Medulla oblongata (tissue), 1 donor: Measurements from ENCODE around the gene HMGN3.

ENCODE experiments used
- DNase-seq: peaks from one replicate; pipeline ENCODE4 v3.0.0-alpha.2; 2015; ENCODE audit errors: extremely low spot score

Gene HMGN3

GRCh38 chr6:79184641-79185040, 49.8 kb downstream of the HMGN3 start:
- DNase-seq: no peak

DNA sequence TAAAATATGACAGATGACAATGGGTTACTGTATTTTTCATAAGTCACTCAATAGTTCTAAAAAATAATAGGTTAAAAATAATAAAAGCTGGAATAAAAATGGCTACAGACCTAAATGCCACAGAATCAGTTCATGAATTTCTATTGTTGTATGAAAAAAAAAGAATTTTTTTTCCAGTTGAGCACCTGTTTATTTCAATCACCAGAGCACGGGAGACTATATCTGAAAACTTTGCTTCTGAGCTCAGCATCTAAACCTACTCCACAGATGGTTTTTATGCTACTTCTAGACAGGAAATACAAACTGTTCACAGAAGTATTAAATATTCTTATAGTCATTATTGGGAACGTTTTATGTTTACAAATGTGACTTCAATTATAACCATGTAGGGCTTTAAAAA, 50.4 kb downstream of the HMGN3 start:
- no peak for DNase-seq

DNA sequence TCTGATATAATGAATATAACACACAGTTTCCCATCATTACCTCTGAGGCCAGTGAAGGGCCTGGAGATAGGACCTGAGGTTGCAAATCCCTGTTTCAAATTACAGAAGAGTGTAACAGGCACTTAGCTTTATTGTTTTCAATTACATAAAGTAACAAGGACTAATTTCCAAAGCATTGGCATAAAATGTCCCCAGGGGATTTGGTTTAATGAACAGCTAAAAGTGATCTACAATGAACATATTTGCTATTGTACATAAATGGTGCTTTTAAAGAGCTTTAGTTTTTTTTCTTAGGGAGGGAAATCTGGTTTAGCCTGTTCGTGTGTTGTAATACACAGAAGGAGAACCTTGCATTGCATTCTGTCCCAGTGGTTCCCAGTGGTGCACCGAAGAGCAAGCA, 54.4 kb downstream of the HMGN3 start:
- no peak for DNase-seq

DNA sequence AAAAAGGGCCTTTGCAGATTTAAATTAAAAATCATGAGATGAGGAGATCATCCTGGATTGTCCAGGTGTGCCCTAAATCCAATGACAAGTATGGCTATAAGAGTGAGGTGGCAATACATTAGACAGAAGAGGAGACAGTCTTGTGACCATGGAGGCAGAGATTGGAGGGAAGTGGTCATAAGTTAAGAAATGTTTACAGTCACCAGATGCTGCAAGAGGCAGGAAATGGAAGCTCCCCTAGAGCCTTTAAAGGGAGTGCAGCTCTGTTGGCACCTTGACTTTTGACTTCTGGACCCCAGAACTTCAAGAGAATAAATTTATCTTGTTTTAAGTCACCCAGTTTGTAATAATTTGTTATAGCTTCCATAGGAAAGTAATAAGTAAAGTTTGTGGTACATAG, 61.1 kb downstream of the HMGN3 start:
- no peak for DNase-seq

DNA sequence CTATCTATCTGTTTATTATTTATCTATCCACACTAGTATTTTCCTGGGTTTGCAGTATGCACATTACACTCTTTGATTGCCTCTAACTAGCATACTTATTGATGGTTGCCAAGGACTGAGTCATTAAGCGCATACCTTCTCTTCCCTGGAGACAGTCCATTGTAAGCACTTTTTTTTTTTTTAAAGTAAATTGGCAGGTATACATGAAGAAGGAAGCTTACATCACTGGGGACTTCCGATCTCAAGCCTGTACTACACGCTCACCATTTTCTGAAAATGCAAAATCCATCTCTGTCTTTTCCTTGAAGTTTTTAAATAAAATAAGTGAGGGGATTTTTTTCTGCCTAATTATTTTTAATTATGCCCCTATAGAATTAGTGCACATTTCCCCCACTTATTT, 63.5 kb downstream of the HMGN3 start:
- no peak for DNase-seq

GRCh38 chr6:79170431-79170830, 64.1 kb downstream of the HMGN3 start:
- DNase-seq: no peak

DNA sequence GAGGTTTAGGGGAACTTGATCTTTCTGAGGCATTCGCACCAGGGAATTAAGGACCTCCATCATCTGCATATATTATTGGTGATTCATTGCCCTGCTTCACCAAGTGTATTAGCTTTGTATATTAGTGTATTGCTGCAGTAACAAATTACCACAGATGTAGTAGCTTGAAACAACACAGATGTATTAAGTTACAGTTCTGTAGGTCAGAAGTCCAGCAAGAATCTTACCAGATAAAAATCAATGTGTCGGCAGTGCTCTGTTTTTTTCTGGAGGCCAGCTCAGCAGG, 65.8 kb downstream of the HMGN3 start:
- no peak for DNase-seq

DNA sequence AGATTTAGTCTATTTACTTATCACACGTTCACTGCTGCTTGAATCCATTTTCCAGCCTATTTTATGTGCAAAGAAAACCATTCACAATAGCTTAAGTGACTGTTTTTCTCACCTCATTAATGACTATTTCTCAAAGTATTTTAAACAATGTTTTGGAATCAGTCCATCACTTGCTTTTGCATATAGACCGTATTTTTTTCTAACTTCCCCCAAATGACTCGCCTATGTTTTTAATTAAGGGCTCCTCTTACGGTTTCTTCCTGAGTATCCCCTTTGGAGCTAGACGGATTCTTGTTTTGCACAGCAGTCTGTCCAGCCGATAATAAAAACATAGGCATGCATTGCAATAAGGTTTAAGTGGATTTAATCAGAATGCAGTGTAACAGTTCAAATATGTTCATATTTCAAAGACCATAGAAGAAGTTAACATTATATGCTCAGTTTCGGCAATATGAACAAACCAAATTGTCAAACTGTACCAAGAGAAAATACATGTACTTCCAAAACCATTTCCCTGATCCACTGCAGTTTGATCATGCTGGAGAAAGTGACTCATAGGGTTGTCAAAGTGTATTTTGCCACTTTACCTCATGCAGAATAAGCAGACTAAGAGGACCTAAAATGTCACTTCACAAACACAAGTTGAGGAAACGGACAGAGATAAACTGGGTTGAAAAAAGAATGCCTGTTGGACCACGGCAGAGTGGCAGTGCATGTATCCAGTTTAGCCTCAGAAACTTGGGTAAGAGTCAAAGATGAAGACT, 66.4 kb downstream of the HMGN3 start:
- no peak for DNase-seq

DNA sequence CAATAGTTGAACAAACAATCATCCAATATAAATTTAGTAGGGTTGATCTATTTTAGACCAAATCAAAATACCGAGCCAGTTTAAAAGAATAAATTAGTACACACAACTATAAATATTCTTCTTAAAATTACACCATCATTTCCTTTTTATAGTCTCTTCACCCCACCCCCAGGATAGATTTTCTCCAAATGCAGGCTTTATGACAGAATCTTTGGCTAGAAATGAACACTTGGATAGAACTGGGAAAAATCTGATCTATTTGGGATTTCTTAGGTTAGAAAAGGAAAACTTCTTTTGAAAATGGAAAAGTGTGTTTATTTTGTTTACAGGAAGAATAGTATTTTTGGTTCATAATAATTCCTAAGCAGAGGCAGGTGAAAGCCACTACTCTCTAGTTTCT, 74.6 kb downstream of the HMGN3 start:
- no peak for DNase-seq

GRCh38 chr6:79158856-79159516, 75.5 kb downstream of the HMGN3 start:
- no peak for DNase-seq

GRCh38 chr6:79157961-79158644, 76.4 kb downstream of the HMGN3 start:
- no peak for DNase-seq

GRCh38 chr6:79152269-79152737, 82.2 kb downstream of the HMGN3 start:
- no peak for DNase-seq
